Thoracic aorta (tissue), 2 donors: ENCODE measurements around the gene PPP1R12A. TPM values are rescaled to one million over a fixed set of nuclear protein-coding genes. Genes with fewer than 3 reads are reported as not detected.

ENCODE experiments used
- ATAC-seq: fragments of 150-250 bp; one replicate; pipeline ENCODE4 v1.8.0; 2017; ENCODE audit warnings: low read depth; ENCODE audit not compliant: insufficient number of reproducible peaks, low FRiP score
- DNase-seq: peaks from one replicate; pipeline ENCODE4 v3.0.0-alpha.2; 2020; ENCODE audit warnings: low spot score
- H3K27ac ChIP-seq, 2 donors: fragments of 200-600 bp; sonication (generic); 1 replicate in 1 of 2; 2 replicates in 1 of 2; pipeline ENCODE4 v1.5.1; 2016; ENCODE audit warnings: mild to moderate bottlenecking in 2 of 2, moderate library complexity in 2 of 2
- H3K27me3 ChIP-seq: fragments of 200-600 bp; sonication (generic); replicated peaks from 2 replicates; pipeline ENCODE4 v1.6.0; 2016; ENCODE audit warnings: mild to moderate bottlenecking; ENCODE audit not compliant: insufficient read depth
- H3K36me3 ChIP-seq: fragments of 200-600 bp; sonication (generic); one replicate; pipeline ENCODE4 v1.5.1; 2016
- H3K4me1 ChIP-seq, 2 donors: fragments of 200-600 bp; sonication (generic); 1 replicate in 1 of 2; 2 replicates in 1 of 2; pipeline versions ENCODE4 v1.5.1 to v1.6.0; 2016; ENCODE audit warnings: low read depth in 2 of 2, mild to moderate bottlenecking in 1 of 2; ENCODE audit not compliant: control insufficient read depth in 1 of 2
- H3K4me3 ChIP-seq: fragments of 200-600 bp; sonication (generic); 2 replicates; pipeline ENCODE4 v1.5.1; 2016; ENCODE audit warnings: mild to moderate bottlenecking
- H3K9me3 ChIP-seq: fragments of 200-600 bp; sonication (generic); 2 replicates; pipeline ENCODE4 v1.5.1; 2016
- total RNA-seq, 2 donors: library from RNA; depleted of rRNA; stranded (reverse); fragments of >200 nt; gene quantifications; one replicate each; pipeline versions ENCODE4 v1.1.0 to v1.2.3, GENCODE V29; 2016
- TF ChIP-seq, protein P1 (sequence below): fragments of 200-600 bp; sonication (generic); IDR thresholded peaks from one replicate; pipeline ENCODE4 v1.5.1; 2019; ENCODE audit warnings: antibody characterized with exemption

The PPP1R12A gene
- total RNA-seq, 2 donors from 2014 or later = 151 to 199 TPM

DNA sequence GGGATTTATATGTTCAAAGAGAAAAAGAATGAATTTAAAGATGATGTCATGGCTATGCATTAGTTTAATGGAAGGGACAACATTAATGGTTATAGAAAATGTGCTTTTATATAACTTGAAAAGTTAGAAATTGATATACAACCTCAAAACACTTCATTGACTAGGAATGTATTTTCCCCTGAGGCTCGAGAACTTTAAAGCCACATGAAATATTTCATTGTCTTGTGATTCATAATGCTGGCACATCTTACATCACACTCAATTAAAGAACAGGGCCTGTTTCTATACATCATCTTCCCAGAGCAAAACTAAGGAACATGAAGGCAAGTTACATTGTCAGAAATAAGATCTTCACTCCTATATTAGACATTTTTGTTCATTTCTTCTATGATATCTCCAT is 208.9 kb downstream of the PPP1R12A start:
- no peak for DNase-seq
- TF ChIP-seq, protein P1, sequence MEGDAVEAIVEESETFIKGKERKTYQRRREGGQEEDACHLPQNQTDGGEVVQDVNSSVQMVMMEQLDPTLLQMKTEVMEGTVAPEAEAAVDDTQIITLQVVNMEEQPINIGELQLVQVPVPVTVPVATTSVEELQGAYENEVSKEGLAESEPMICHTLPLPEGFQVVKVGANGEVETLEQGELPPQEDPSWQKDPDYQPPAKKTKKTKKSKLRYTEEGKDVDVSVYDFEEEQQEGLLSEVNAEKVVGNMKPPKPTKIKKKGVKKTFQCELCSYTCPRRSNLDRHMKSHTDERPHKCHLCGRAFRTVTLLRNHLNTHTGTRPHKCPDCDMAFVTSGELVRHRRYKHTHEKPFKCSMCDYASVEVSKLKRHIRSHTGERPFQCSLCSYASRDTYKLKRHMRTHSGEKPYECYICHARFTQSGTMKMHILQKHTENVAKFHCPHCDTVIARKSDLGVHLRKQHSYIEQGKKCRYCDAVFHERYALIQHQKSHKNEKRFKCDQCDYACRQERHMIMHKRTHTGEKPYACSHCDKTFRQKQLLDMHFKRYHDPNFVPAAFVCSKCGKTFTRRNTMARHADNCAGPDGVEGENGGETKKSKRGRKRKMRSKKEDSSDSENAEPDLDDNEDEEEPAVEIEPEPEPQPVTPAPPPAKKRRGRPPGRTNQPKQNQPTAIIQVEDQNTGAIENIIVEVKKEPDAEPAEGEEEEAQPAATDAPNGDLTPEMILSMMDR = no peak
- Histone ChIP-seq H3K27me3 (no peaks in the 10 kb centered on the region), H3K36me3 (no peaks in the 10 kb centered on the region), H3K4me3 (no peak overlapping the region), H3K27ac (no peak overlapping the region), H3K9me3 (no peaks in the 10 kb centered on the region), H3K4me1 (no peaks in the 10 kb centered on the region)
- no peak for ATAC-seq

Other genes with a start within 250 kb of the PPP1R12A start
- 100 to 1,000 TPM in 1 of 2 donors, 10 to 100 TPM in 1; 78.9 to 104 TPM for gene PAWR, start 244.1 kb downstream of the PPP1R12A start, total RNA-seq
- under 1 TPM; 0.14 to 0.81 TPM for gene OTOGL, start 164.4 kb upstream of the PPP1R12A start, total RNA-seq